PFSK-1 (cell line): ENCODE data around the gene F2R.

ENCODE experiments used
- POLR2AphosphoS5 ChIP-seq: IDR thresholded peaks from 2 replicates; pipeline ENCODE4 v1.6.1; 2012; ENCODE audit warnings: low read depth, mild to moderate bottlenecking, control low read depth, low read length, moderate library complexity
- REST ChIP-seq, 2 experiments: IDR thresholded peaks; 2 replicates each; pipeline versions ENCODE4 v1.6.1 to v1.8.0; 2011 to 2012; ENCODE audit warnings: low read depth in 2 of 2, low read length in 2 of 2, control low read depth in 1 of 2, inconsistent platforms in 1 of 2, mild to moderate bottlenecking in 1 of 2, moderate library complexity in 1 of 2; ENCODE audit not compliant: insufficient read depth in 1 of 2
- TAF1 ChIP-seq: IDR thresholded peaks from 2 replicates; pipeline ENCODE4 v1.6.1; 2012; ENCODE audit warnings: low read length, control low read depth, borderline replicate concordance; ENCODE audit not compliant: insufficient read depth

- TF ChIP-seq POLR2AphosphoS5 (no peak), REST (IDR thresholded peaks at IDR 0.05; ENCODE audit: insufficient read depth in 1 of 2, low read depth in 2 of 2, low read length in 2 of 2) (no peak), TAF1 (no peak)
Observed at GRCh38 chr5:76724871-76725270, 8.9 kb downstream of the F2R start.
